GM12878 (cell line): ENCODE measurements around the gene RALGDS. TPM values are rescaled to one million over a fixed set of nuclear protein-coding genes. Genes with fewer than 3 reads are reported as not detected.

Source experiments
- BHLHE40 ChIP-seq, 2 experiments: fragments of 450-650 bp in 1 of 2; IDR thresholded peaks; 2 replicates each; pipeline ENCODE4 v1.6.1; 2011 to 2017; ENCODE audit warnings: low read depth in 2 of 2, borderline replicate concordance in 1 of 2, improper control_type of control experiment in 1 of 2, low read length in 1 of 2, mild to moderate bottlenecking in 1 of 2
- ETV6 ChIP-seq, 2 experiments: fragments of 450-650 bp in 1 of 2; IDR thresholded peaks in 1 of 2; conservative IDR thresholded peaks in 1 of 2; 2 replicates each; pipeline ENCODE4 v1.6.1; 2014; ENCODE audit warnings: antibody characterized with exemption in 1 of 2, borderline replicate concordance in 1 of 2, low read depth in 1 of 2, mild to moderate bottlenecking in 1 of 2, moderate library complexity in 1 of 2
- FOXM1 ChIP-seq: IDR thresholded peaks from 2 replicates; pipeline ENCODE4 v1.6.1; 2012; ENCODE audit warnings: low read depth, mild to moderate bottlenecking, inconsistent platforms, low read length, moderate library complexity
- GATAD2B ChIP-seq: fragments of 450-650 bp; conservative IDR thresholded peaks from 2 replicates; pipeline ENCODE4 v1.6.1; 2017; ENCODE audit warnings: low read depth, mild to moderate bottlenecking, moderate library complexity
- IKZF1 ChIP-seq: fragments of 450-650 bp; conservative IDR thresholded peaks from 2 replicates; pipeline ENCODE4 v1.6.1; 2017; ENCODE audit warnings: antibody characterized with exemption, mild to moderate bottlenecking
- IRF4 ChIP-seq: IDR thresholded peaks from 2 replicates; pipeline ENCODE4 v1.6.1; 2011; ENCODE audit warnings: low read depth, low read length
- NFIC ChIP-seq: IDR thresholded peaks from 2 replicates; pipeline ENCODE4 v1.6.1; 2012; ENCODE audit warnings: low read depth, mild to moderate bottlenecking, inconsistent platforms, low read length, moderate library complexity
- NR2F1 ChIP-seq: fragments of 450-650 bp; conservative IDR thresholded peaks from 2 replicates; pipeline ENCODE4 v1.6.1; 2017; ENCODE audit warnings: mild to moderate bottlenecking
- PBX3 ChIP-seq: IDR thresholded peaks from 2 replicates; pipeline ENCODE4 v1.6.1; 2011; ENCODE audit warnings: mild to moderate bottlenecking, low read depth, low read length, moderate library complexity; ENCODE audit not compliant: insufficient replicate concordance
- PKNOX1 ChIP-seq: fragments of 450-650 bp; IDR thresholded peaks from 2 replicates; pipeline ENCODE4 v1.6.1; 2016; ENCODE audit warnings: mild to moderate bottlenecking
- RUNX3 ChIP-seq: IDR thresholded peaks from 2 replicates; pipeline ENCODE4 v1.6.1; 2012; ENCODE audit warnings: low read length, inconsistent platforms
- SMC3 ChIP-seq: IDR thresholded peaks from 2 replicates; pipeline ENCODE4 v1.6.1; 2011; ENCODE audit warnings: low read length, improper control_type of control experiment, borderline replicate concordance
- SP1 ChIP-seq: IDR thresholded peaks from one replicate; pipeline ENCODE4 v1.6.1; 2011; ENCODE audit warnings: low read depth, low read length
- SRF ChIP-seq, 2 experiments: IDR thresholded peaks; 2 replicates each; pipeline ENCODE4 v1.6.1; 2011; ENCODE audit warnings: low read depth in 2 of 2, low read length in 2 of 2, mild to moderate bottlenecking in 1 of 2, moderate library complexity in 1 of 2
- TBL1XR1 ChIP-seq: IDR thresholded peaks from 2 replicates; pipeline ENCODE4 v1.6.1; 2012; ENCODE audit warnings: low read depth, low read length, improper control_type of control experiment
- WRNIP1 ChIP-seq: IDR thresholded peaks from 2 replicates; pipeline ENCODE4 v1.6.1; 2011; ENCODE audit warnings: low read depth, low read length, improper control_type of control experiment, borderline replicate concordance
- ZBTB33 ChIP-seq: fragments of 450-650 bp; IDR thresholded peaks from 2 replicates; pipeline ENCODE4 v1.6.1; 2017; ENCODE audit warnings: mild to moderate bottlenecking
- ZNF24 ChIP-seq: fragments of 450-650 bp; IDR thresholded peaks from 2 replicates; pipeline ENCODE4 v1.6.1; 2017; ENCODE audit warnings: antibody characterized with exemption, mild to moderate bottlenecking
- ZNF687 ChIP-seq: fragments of 450-650 bp; IDR thresholded peaks from 2 replicates; pipeline ENCODE4 v1.6.1; 2017; ENCODE audit warnings: mild to moderate bottlenecking, moderate library complexity
- ZZZ3 ChIP-seq: IDR thresholded peaks from 2 replicates; pipeline ENCODE4 v1.6.1; 2011; ENCODE audit warnings: low read depth; ENCODE audit not compliant: control insufficient read depth, insufficient read length
- polyA plus RNA-seq, 11 experiments: library from polyadenylated mRNA; depleted of rRNA in 4 of 11; unstranded in 6 of 11; stranded (reverse) in 5 of 11; fragments of >200 nt; fragmentation: Nextera tagmentation in 4 of 11; fragmentation: Illumina TruSeq in 1 of 11; extraction: Ambion mirVana in 4 of 11; extraction: Trizol in 1 of 11; gene quantifications; 1 replicate in 1 of 11; 2 replicates in 10 of 11; pipeline versions ENCODE4 v1.2.1 to v1.2.3, GENCODE V29; 2011 to 2016; ENCODE audit warnings: inconsistent platforms in 2 of 11, missing spikeins in 2 of 11, low read depth in 1 of 11
- total RNA-seq, 4 experiments: library from RNA; depleted of rRNA in 3 of 4; stranded (reverse); fragments of >200 nt in 3 of 4; fragmentation: Illumina TruSeq in 1 of 4; extraction: Trizol in 1 of 4; gene quantifications; 2 replicates each; pipeline versions ENCODE4 v1.2.1 to v1.2.3, GENCODE V29; 2013 to 2021

RALGDS gene
- total and polyA plus RNA-seq, 10 of the 15 experiments (the other 5 are each of a cell fraction or from before 2014, with no cell fraction given) = 1.3 to 48.6 (median 21.2) TPM

- TF ChIP-seq ZBTB33 (no peak), RUNX3 (no peak), SRF (IDR thresholded peaks at IDR 0.05; ENCODE audit: low read depth in 2 of 2, low read length in 2 of 2) (no peak), PBX3 (no peak), SP1 (no peak), PKNOX1 (peak; percentile 57; the same call in 1 of the 2 replicates), GATAD2B (no peak), ZZZ3 (no peak), BHLHE40 (IDR thresholded peaks at IDR 0.05; ENCODE audit: borderline replicate concordance in 1 of 2, low read depth in 2 of 2, low read length in 1 of 2) (no peak; a peak in 1 of 4 replicates), ZNF24 (no peak), WRNIP1 (no peak), IRF4 (no peak), NFIC (no peak), IKZF1 (peak; percentile 48; the same call in 1 of the 2 replicates), FOXM1 (no peak), TBL1XR1 (no peak), ETV6 (conservative IDR thresholded peaks at IDR 0.05 in 1 of 2, IDR thresholded peaks at IDR 0.05 in 1 of 2; ENCODE audit: borderline replicate concordance in 1 of 2, low read depth in 1 of 2) (no peak), NR2F1 (peak; percentile 19; the same call in 1 of the 2 replicates), SMC3 (no peak), ZNF687 (peak; percentile 43; the same call in 1 of the 2 replicates)
Observed at GRCh38 chr9:133141833-133142595, 21.0 kb upstream of the RALGDS start (continued).
